Measurements from ENCODE around the gene NLRP5. TPM values are rescaled to one million over a fixed set of nuclear protein-coding genes. Genes with fewer than 3 reads are reported as not detected.
A peak's percentile ranks its signal among the peaks of the same experiment; 100 is the strongest.
"Not testable (repeated sequence)": the region's sequence is repeated elsewhere in the genome, so short reads cannot be mapped to it uniquely, and the experiment has no call there.

Gene NLRP5
- total RNA-seq, 2 experiments from 2014 or later = not detected

DNA sequence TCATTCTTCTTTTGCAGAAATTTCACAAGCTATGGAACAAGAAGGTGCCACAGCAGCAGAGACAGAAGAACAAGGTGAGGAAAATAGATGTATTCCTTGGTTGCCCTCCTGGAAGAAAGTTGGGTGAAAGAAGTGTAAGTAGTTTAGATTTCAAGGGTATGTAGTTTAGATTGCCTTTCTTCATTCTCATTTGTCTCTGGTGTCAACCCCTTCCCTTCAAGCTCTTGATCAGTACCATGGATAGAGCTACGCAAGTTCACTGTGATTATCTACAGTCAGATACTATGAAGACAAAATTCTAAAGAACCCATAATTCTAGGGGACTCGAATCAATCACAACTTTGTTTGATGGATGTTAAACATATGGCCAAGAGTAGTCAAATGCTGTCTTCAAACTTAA, 32.8 kb downstream of the NLRP5 start:
- DNase-seq, H3K27me3 Mint-ChIP-seq, H3K4me3 Mint-ChIP-seq, H3K27ac Mint-ChIP-seq, H3K4me1 Mint-ChIP-seq, H3K36me3 Mint-ChIP-seq: not testable (repeated sequence)
- H3K9me3 Mint-ChIP-seq = peaks cover 10% of the 10 kb centered on the region

DNA sequence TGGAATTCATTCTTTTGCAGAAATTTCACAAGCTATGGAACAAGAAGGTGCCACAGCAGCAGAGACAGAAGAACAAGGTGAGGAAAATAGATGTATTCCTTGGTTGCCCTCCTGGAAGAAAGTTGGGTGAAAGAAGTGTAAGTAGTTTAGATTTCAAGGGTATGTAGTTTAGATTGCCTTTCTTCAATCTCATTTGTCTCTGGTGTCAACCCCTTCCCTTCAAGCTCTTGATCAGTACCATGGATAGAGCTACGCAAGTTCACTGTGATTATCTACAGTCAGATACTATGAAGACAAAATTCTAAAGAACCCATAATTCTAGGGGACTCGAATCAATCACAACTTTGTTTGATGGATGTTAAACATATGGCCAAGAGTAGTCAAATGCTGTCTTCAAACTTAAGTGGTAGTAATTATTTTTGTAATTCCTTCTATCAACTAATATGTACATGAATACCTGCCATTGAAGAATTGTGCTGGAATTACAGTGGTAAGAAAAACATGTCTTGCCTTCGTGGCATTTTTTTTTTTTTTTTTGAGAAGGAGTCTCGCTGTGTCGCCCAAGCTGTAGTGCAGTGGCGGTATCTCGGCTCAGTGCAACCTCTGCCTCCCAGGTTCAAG, 33.9 kb downstream of the NLRP5 start:
- not testable (repeated sequence) for H3K4me3 Mint-ChIP-seq, H3K4me1 Mint-ChIP-seq, H3K27ac Mint-ChIP-seq

DNA sequence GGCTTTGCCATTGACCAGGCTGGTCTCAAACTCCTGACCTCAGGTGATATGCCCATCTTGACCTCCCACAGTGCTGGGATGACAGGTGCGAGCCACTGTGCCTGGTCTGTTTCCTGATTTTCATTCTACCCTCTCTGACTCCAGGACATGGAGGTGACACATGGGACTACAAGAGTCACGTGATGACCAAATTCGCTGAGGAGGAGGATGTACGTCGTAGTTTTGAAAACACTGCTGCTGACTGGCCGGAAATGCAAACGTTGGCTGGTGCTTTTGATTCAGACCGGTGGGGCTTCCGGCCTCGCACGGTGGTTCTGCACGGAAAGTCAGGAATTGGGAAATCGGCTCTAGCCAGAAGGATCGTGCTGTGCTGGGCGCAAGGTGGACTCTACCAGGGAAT, 40.2 kb downstream of the NLRP5 start:
- Mint-ChIP-seq H3K9me3 (no peaks in the 10 kb centered on the region), H3K36me3 (no peaks in the 10 kb centered on the region), H3K4me3 (no peak overlapping the region), H3K27me3 (peaks cover 3% of the 10 kb centered on the region), H3K4me1 (no peaks in the 10 kb centered on the region), H3K27ac (no peak overlapping the region)
- no peak for DNase-seq

More for the DNA sequence above, 33.9 kb downstream of the NLRP5 start:
- Mint-ChIP-seq H3K27me3 (peaks cover 11% of the 10 kb centered on the region), H3K9me3 (peaks cover 10% of the 10 kb centered on the region)
- not testable (repeated sequence) for H3K36me3 Mint-ChIP-seq, DNase-seq

DNA sequence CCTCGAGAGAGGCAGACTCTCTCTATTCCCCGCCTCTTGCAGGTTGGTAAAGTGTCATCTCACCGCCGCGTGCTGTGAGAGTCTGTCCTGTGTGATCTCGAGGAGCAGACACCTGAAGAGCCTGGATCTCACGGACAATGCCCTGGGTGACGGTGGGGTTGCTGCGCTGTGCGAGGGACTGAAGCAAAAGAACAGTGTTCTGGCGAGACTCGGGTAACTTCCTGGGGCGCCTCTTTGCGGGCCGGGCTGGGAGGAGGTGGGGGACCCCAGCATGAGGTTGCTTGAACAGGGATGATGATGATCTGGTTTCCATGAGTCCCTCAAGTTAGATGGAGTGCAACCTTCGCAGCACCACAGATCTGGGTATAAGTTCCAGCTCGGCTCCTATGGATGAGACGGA, 67.0 kb downstream of the NLRP5 start:
- no peak overlapping the region for H3K27ac Mint-ChIP-seq
- no peak overlapping the region for H3K4me3 Mint-ChIP-seq
- H3K4me1 Mint-ChIP-seq = no peaks in the 10 kb centered on the region
- H3K36me3 Mint-ChIP-seq = no peaks in the 10 kb centered on the region
- H3K9me3 Mint-ChIP-seq = peaks cover 3% of the 10 kb centered on the region
- peaks cover 20% of the 10 kb centered on the region for H3K27me3 Mint-ChIP-seq
- no peak for DNase-seq

DNA sequence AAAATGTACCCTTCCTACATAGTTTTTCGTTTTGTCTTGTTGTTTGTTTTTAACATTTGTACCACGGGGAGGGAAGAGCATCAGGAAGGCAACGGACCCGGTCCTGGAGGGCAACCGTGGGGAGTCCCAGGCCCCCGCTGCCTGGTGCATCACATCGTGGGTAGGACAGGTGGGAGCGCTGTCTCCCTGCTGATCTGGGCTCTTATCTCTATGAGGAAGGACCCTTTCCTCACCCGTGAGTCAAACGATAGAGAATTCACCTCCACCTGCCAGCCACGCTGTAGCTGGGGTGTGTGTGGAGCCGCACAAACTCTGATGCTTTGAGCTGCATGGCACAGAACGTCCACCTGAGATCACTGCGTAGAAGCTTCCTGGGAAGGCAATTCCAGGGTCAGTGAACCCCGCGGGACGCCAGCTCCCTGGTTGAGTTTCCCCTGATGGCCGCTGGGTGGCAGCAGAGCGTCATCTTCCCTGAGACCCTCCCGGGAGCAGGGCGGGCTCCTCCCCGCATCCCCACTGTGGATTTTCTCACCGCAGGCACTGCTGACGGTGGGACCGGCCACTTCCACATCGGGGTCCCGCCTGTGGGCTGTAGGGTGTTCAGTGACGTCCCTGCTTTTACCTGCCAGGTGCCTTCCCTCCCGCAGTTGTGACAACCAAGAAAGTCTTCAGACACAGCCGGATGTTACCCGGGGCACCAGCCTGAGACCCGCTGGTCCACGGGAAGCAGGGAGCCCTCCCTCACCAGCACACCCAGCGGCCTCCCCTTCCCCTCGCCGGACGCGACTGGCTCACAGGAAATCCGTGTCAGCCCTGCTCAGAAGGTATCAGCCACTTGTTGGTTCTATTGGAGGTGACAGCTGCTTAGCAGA, 79.8 kb downstream of the NLRP5 start:
- peaks cover 10% of the 10 kb centered on the region for H3K4me1 Mint-ChIP-seq
- peak overlapping the region; percentile 55 for H3K4me3 Mint-ChIP-seq

DNA sequence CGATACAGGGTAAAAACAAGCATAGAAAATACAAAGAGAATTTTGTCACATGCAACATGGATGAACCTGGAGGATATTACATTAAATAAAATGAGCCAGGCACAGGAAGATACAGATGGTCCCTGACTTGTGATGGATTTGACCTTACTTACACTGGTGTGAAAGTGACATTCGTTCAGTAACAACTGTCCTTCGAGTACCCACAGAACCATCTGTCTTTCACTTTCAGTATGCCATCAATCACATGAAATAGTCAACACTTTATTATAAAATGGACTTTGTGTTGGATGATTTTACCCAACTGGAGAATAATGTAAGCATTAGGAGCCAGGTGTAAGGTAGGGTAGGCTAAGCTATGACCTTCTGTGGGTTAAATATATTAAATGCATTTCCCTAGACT, 83.1 kb downstream of the NLRP5 start:
- H3K4me1 Mint-ChIP-seq = peaks cover 10% of the 10 kb centered on the region
- DNase-seq = no peak
- H3K36me3 Mint-ChIP-seq = no peaks in the 10 kb centered on the region
- no peaks in the 10 kb centered on the region for H3K9me3 Mint-ChIP-seq
- H3K27me3 Mint-ChIP-seq = peaks cover 13% of the 10 kb centered on the region
- H3K27ac Mint-ChIP-seq = no peak overlapping the region
- H3K4me3 Mint-ChIP-seq = no peak overlapping the region

More for the DNA sequence above, 79.8 kb downstream of the NLRP5 start:
- peaks cover 35% of the 10 kb centered on the region for H3K27me3 Mint-ChIP-seq
- no peaks in the 10 kb centered on the region for H3K36me3 Mint-ChIP-seq
- H3K9me3 Mint-ChIP-seq = no peaks in the 10 kb centered on the region
- no peak overlapping the region for H3K27ac Mint-ChIP-seq
- peak; percentile 54 for DNase-seq

DNA sequence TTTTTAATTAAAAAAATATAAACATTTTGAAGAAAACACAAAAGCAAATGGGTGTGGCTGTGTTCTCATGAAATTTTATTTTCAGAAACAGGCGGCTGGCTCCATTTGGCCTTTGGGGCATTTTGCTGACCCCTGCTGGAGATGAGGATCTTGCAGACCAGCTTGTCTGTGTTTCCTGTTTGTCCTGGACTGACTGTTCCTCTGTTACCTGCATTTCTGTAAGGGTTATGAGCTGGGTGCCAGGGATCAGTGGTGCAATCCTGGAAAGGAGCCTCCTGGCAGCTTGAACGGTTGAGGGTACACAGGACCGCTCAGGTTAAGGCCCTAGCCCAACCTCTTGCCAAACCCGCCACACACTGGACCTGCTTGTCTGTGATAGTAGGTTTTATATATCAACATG, 84.6 kb downstream of the NLRP5 start:
- H3K4me3 Mint-ChIP-seq = no peak overlapping the region

DNA sequence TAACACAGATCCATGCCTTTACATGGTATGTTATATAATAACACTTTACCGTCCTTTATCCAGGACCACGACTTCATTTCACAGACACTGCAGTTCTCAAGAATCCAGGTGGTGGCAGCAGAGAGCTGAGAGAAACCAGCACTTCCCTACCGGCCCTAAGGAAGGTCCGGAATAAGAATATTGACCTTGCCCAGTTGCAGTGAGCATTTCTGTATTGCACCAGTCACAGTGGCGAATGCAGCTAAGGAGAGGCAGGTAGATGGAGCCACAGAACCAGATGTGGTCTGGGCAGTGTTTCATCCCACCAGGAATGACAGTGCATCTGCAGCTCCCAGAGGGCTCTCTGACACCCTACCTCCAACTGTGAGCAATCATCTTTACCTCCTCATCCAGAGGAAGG, 89.9 kb downstream of the NLRP5 start:
- H3K27me3 Mint-ChIP-seq = peaks cover 22% of the 10 kb centered on the region
- H3K27ac Mint-ChIP-seq = no peak overlapping the region
- peak; percentile 28 for DNase-seq
- no peaks in the 10 kb centered on the region for H3K9me3 Mint-ChIP-seq
- H3K4me3 Mint-ChIP-seq = no peak overlapping the region
- no peaks in the 10 kb centered on the region for H3K36me3 Mint-ChIP-seq
- H3K4me1 Mint-ChIP-seq = peaks cover 9% of the 10 kb centered on the region

More for the DNA sequence above, 84.6 kb downstream of the NLRP5 start:
- Mint-ChIP-seq H3K9me3 (no peaks in the 10 kb centered on the region), H3K27me3 (peaks cover 9% of the 10 kb centered on the region), H3K4me1 (peaks cover 8% of the 10 kb centered on the region), H3K36me3 (no peaks in the 10 kb centered on the region), H3K27ac (no peak overlapping the region)
- no peak for DNase-seq

DNA sequence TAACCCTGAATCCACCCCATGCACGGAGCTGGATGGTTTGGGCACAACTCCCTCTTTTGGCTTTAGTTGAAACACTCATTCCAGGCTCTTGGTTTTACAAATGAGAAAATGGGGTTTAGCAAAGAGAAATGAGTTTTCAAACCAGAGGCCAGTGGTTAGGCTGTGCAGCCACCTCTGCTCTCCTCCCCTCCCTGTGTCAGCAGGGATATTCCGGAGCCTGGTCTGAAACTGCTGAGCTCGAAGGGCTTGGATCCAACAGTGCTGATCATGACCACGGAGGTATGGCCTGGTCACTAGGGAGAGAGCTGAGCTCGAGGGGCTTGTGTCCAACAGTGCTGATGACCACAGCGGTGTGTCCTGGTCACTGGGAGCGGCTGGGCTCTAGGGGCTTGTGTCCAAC, 93.0 kb downstream of the NLRP5 start:
- H3K36me3 Mint-ChIP-seq = no peaks in the 10 kb centered on the region
- no peaks in the 10 kb centered on the region for H3K9me3 Mint-ChIP-seq
- peaks cover 26% of the 10 kb centered on the region for H3K27me3 Mint-ChIP-seq
- H3K27ac Mint-ChIP-seq = no peak overlapping the region
- no peak for DNase-seq
- no peak overlapping the region for H3K4me3 Mint-ChIP-seq
- peaks cover 9% of the 10 kb centered on the region for H3K4me1 Mint-ChIP-seq

DNA sequence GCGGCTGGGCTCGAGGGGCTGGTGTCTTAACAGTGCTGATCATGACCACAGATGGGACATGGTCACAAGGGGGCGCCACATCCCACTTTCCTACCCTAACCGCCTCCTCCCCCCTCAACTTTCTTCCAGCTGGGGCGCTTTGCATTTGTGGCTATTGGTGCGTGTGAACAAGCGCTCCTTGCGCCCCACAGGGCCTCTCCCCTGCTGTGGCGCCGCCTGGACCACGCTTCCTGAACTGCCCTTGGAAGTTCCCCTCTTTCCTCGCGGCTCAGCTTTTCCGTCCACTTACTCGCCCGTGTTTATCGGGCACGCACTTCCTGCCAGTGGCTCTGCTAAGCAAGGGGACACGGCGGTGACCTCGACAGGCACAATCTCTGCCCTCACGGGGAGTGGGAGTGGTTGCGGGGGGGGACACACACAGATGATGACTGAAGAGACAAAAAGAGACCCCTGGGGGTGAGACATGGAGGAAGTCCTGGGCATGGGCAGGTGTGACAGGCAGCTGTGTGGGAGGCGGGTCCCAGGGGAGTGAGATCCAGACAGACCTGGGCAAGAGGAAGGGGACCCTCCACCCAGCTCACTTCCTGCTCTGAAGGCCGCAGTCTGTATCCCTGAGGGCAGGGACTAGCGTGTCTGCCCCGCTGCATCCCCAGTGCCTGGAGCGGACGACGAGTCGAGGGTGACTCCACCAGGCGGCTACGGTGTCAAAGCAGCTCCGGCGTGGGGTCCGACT, 94.3 kb downstream of the NLRP5 start:
- no peaks in the 10 kb centered on the region for H3K36me3 Mint-ChIP-seq
- H3K4me3 Mint-ChIP-seq = peak overlapping the region; percentile 69
- H3K27me3 Mint-ChIP-seq = peaks cover 22% of the 10 kb centered on the region
- H3K9me3 Mint-ChIP-seq = no peaks in the 10 kb centered on the region
- H3K4me1 Mint-ChIP-seq = peaks cover 9% of the 10 kb centered on the region
- H3K27ac Mint-ChIP-seq = no peak overlapping the region
- DNase-seq = peak; percentile 71

DNA sequence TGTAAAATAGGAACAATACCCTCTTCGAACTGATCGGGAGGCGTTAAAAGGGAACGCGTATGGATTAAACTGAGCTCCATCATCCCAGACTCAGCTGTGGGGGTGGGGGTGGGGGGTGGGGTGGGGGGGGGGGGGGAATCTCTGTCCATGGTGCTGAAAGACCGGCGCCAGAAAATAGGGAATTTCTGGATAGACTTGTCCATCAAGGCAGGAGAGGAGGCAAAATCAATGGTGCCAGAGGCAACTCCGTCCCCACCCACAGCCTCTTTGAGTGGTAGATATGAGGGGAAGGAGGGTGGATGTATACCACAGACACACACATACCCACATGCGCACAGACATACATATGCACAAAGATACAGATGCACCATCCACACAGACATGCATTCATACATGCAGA, 97.1 kb downstream of the NLRP5 start:
- DNase-seq = no peak
- Mint-ChIP-seq H3K27me3 (peaks cover 13% of the 10 kb centered on the region), H3K36me3 (no peaks in the 10 kb centered on the region), H3K4me3 (no peak overlapping the region), H3K4me1 (peaks cover 12% of the 10 kb centered on the region), H3K9me3 (no peaks in the 10 kb centered on the region), H3K27ac (no peak overlapping the region)

DNA sequence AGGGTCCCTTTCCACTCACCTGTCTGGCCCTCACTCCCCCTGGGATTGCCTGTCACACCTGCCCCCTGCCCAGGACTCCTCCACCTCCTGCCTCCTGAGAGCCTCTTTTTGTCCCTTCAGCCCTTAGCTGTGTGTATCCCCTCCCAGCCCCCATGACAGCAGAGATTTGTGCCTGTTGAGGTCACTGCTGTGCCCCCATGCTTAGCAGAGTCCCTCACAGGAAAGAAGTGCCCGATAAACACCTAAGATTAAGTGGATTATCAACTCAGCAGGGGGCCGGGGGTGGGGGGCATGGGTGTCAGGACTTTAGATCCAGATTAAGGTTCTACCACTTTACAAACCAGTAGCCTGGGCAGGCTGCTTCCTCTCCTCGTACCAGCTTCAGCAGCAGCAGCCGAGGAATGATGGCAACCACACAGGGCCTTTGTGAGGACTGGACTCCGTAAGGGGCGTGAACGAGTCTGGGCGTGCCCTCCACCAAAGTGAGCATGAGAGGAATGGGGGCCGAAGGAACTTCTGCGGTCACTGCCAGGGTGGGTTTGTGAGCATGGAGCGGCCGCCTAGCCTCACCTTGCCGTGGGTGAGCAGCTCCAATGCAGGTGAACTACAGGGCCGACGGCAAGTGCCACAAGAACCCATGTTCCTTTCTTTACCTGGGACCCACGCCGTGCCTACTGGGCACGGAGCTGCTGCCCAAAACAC, 98.4 kb downstream of the NLRP5 start:
- DNase-seq = no peak
- Mint-ChIP-seq H3K36me3 (no peaks in the 10 kb centered on the region), H3K27me3 (peaks cover 13% of the 10 kb centered on the region), H3K9me3 (no peaks in the 10 kb centered on the region), H3K4me3 (no peak overlapping the region), H3K27ac (no peak overlapping the region), H3K4me1 (peaks cover 12% of the 10 kb centered on the region)

DNA sequence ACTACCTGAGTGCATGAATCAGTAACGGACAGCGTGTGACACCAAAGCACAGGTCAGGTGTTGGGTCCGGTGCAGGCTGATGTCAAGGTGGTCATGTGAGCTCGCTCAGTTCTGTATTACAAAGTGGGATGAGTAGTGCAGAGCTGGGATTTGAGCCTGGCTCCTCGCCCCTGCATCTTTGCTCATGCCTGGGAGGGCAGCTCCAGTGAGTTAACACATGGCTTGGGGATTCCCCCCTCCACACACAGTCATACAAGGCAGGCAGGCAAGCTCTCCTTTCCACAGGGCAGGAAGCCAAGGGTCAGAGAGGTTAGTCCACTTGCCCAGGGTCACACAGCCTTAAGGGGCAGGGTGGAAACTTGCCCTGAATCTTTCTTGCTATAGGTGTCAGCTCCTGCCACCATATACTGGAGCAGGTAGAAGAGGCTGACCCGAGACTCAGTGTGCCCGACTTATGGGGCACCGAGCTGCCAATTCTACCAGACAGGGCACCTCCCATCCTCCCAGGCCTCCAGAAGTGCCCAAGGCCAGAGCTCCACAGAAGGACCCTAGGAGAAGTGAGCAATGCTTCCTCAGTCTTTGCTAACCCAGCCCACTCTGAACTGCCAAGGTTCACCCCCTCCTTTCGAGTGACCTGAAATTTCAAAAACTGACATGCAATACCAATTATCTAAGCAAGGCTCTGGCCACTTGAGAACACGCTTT, 99.1 kb downstream of the NLRP5 start:
- peaks cover 11% of the 10 kb centered on the region for H3K4me1 Mint-ChIP-seq
- H3K36me3 Mint-ChIP-seq = no peaks in the 10 kb centered on the region
- no peak for DNase-seq
- no peaks in the 10 kb centered on the region for H3K9me3 Mint-ChIP-seq
- peaks cover 12% of the 10 kb centered on the region for H3K27me3 Mint-ChIP-seq
- no peak overlapping the region for H3K4me3 Mint-ChIP-seq
- H3K27ac Mint-ChIP-seq = no peak overlapping the region

DNA sequence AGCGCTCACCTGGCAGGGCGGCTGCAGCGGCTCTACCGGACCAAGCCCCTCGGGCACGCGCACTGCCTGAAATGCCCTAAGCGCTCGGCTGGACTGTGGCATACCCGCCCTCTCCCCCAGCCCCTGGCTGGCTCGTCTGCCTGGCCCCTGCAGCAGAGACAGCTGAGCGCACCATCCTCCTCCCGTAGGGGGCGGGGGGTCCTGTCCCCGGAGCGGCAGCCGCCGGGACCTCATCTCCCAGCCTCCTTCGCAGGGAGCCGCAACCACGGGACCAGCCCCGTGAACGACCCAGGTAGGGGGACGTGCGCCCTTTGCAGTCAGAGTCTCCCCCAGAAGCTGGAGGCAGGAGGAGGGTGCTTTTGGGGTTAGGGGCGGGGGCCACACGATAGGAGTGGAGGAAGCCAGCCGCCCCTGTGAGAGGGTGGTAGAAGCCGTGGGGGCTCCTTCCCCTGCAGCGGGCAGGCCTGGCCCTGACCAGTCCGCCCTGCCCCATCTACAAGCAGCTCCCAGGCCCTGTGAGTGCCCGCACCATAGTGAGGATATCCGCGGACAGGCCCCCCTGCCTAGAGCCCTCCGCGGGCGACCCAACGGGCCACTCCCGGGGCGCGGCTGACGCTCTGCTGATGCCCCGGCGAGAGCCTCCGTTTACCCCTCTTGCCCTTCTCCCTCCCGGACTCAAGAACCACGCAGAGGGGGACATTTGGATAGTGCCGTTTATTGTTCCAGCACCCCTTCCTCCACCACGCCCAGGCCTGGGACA, 100.3 kb downstream of the NLRP5 start:
- Mint-ChIP-seq H3K9me3 (no peaks in the 10 kb centered on the region), H3K4me1 (peaks cover 3% of the 10 kb centered on the region), H3K27ac (no peak overlapping the region), H3K4me3 (no peak overlapping the region), H3K36me3 (peaks cover 3% of the 10 kb centered on the region), H3K27me3 (peaks cover under 1% of the 10 kb centered on the region)
- no peak for DNase-seq
